Nephron (organoid): ENCODE results near the gene MGAT5.
A peak's percentile ranks its signal among the peaks of the same experiment; 100 is the strongest.

Experiments used
- H3K27ac Mint-ChIP-seq, 3 experiments: 2 replicates each; pipeline ENCODE4 v1.8.0; 2020; ENCODE audit warnings: mixed read lengths in 3 of 3, mild to moderate bottlenecking in 2 of 3, moderate library complexity in 1 of 3
- H3K27me3 Mint-ChIP-seq: 2 replicates; pipeline ENCODE4 v1.8.0; 2021; ENCODE audit warnings: low read depth, mild to moderate bottlenecking, moderate library complexity, mixed read lengths
- H3K36me3 Mint-ChIP-seq: 2 replicates; pipeline ENCODE4 v1.8.0; 2020; ENCODE audit warnings: low read depth, mixed read lengths
- H3K4me1 Mint-ChIP-seq: 2 replicates; pipeline ENCODE4 v1.8.0; 2020; ENCODE audit warnings: mixed read lengths
- H3K4me3 Mint-ChIP-seq, 3 experiments: 2 replicates each; pipeline ENCODE4 v1.8.0; 2020; ENCODE audit warnings: mild to moderate bottlenecking in 3 of 3, mixed read lengths in 3 of 3, moderate library complexity in 2 of 3
- H3K9me3 Mint-ChIP-seq: 2 replicates; pipeline ENCODE4 v1.8.0; 2020; ENCODE audit warnings: mixed read lengths
- CTCF ChIP-seq, 3 experiments: fragments of 200-600 bp; sonication (generic); IDR thresholded peaks; one replicate each; pipeline ENCODE4 v1.5.0; 2021; ENCODE audit warnings: antibody characterized with exemption in 3 of 3; ENCODE audit not compliant: unreplicated experiment in 3 of 3

Gene MGAT5

GRCh38 chr2:134411279-134411827, 157.5 kb downstream of the MGAT5 start:
- Mint-ChIP-seq H3K27ac (peak overlapping the region in 1 of 3 experiments; percentile 60), H3K9me3 (no peaks in the 10 kb centered on the region), H3K36me3 (no peaks in the 10 kb centered on the region), H3K4me3 (no peak overlapping the region), H3K27me3 (no peaks in the 10 kb centered on the region), H3K4me1 (peaks cover 19% of the 10 kb centered on the region)
- no peak for TF ChIP-seq CTCF (IDR thresholded peaks at IDR 0.05; ENCODE audit: unreplicated experiment in 3 of 3)

- Mint-ChIP-seq H3K27ac (peak overlapping the region in 1 of 3 experiments; percentile 12), H3K9me3 (no peaks in the 10 kb centered on the region), H3K4me3 (no peak overlapping the region), H3K36me3 (no peaks in the 10 kb centered on the region), H3K27me3 (no peaks in the 10 kb centered on the region), H3K4me1 (peaks cover 19% of the 10 kb centered on the region)
- TF ChIP-seq CTCF (IDR thresholded peaks at IDR 0.05; ENCODE audit: unreplicated experiment in 3 of 3) = peak; percentile 71 to 77 (median 74)
These were observed 158.2 kb downstream of the MGAT5 start for GRCh38 chr2:134411828-134412638.

GRCh38 chr2:134412639-134412999, 158.7 kb downstream of the MGAT5 start:
- Mint-ChIP-seq H3K36me3 (no peaks in the 10 kb centered on the region), H3K4me1 (peaks cover 19% of the 10 kb centered on the region)

GRCh38 chr2:134413430-134413829, 159.6 kb downstream of the MGAT5 start:
- Mint-ChIP-seq H3K4me1 (peaks cover 19% of the 10 kb centered on the region), H3K27ac (no peak overlapping the region), H3K27me3 (no peaks in the 10 kb centered on the region), H3K4me3 (no peak overlapping the region), H3K9me3 (no peaks in the 10 kb centered on the region), H3K36me3 (no peaks in the 10 kb centered on the region)
- TF ChIP-seq CTCF (IDR thresholded peaks at IDR 0.05; ENCODE audit: unreplicated experiment in 3 of 3) = no peak

More at GRCh38 chr2:134412639-134412999, 158.7 kb downstream of the MGAT5 start:
- no peaks in the 10 kb centered on the region for H3K27me3 Mint-ChIP-seq
- H3K4me3 Mint-ChIP-seq = no peak overlapping the region
- no peak for TF ChIP-seq CTCF (IDR thresholded peaks at IDR 0.05; ENCODE audit: unreplicated experiment in 3 of 3)
- peak overlapping the region in 1 of 3 experiments; percentile 12 for H3K27ac Mint-ChIP-seq
- no peaks in the 10 kb centered on the region for H3K9me3 Mint-ChIP-seq

GRCh38 chr2:134413912-134414311, 160.0 kb downstream of the MGAT5 start:
- no peak overlapping the region for H3K27ac Mint-ChIP-seq
- H3K4me3 Mint-ChIP-seq = no peak overlapping the region
- no peaks in the 10 kb centered on the region for H3K27me3 Mint-ChIP-seq
- TF ChIP-seq CTCF (IDR thresholded peaks at IDR 0.05; ENCODE audit: unreplicated experiment in 3 of 3) = no peak
- no peaks in the 10 kb centered on the region for H3K36me3 Mint-ChIP-seq
- no peaks in the 10 kb centered on the region for H3K9me3 Mint-ChIP-seq
- peaks cover 19% of the 10 kb centered on the region for H3K4me1 Mint-ChIP-seq

GRCh38 chr2:134416018-134416417, 162.1 kb downstream of the MGAT5 start:
- no peak overlapping the region for H3K27ac Mint-ChIP-seq

More at GRCh38 chr2:134416018-134416417, 162.1 kb downstream of the MGAT5 start:
- H3K9me3 Mint-ChIP-seq = no peaks in the 10 kb centered on the region
- TF ChIP-seq CTCF (IDR thresholded peaks at IDR 0.05; ENCODE audit: unreplicated experiment in 3 of 3) = no peak
- H3K4me3 Mint-ChIP-seq = no peak overlapping the region
- no peaks in the 10 kb centered on the region for H3K27me3 Mint-ChIP-seq
- H3K4me1 Mint-ChIP-seq = peaks cover 10% of the 10 kb centered on the region
- H3K36me3 Mint-ChIP-seq = no peaks in the 10 kb centered on the region
